GM12878 (cell line): Measurements from ENCODE around the gene TMEM132C. TPM values are rescaled to one million over a fixed set of nuclear protein-coding genes. Genes with fewer than 3 reads are reported as not detected.

Experiments used
- ATAC-seq: fragments of 200-7000 bp; cut with Tn5 transposase; 3 replicates; pipeline ENCODE4 v1.9.1; 2020; ENCODE audit warnings: mild to moderate bottlenecking, moderate library complexity
- BruUV-seq: library from RNA; stranded (reverse); fragments of 400-500 nt; replicated peaks from 2 replicates; lab custom pipeline; 2021; lab: Mats Ljungman, UMichigan
- CTCF ChIA-PET: fragments of 300-600 bp; sonication (Branson Sonifier 250); formaldehyde crosslinking; extraction: SDS; loops from one replicate; lab custom pipeline; 2021; ENCODE audit warnings: inconsistent platforms; lab: Yijun Ruan, JAX
- POLR2A ChIA-PET: fragments of 350-600 bp; formaldehyde crosslinking; extraction: SDS; loops from one replicate; lab custom pipeline; 2021; ENCODE audit warnings: inconsistent platforms; lab: Charles Lee
- RAD21 ChIA-PET: fragments of 300-600 bp; sonication (Branson Sonifier 250); formaldehyde crosslinking; loops from one replicate; lab custom pipeline; 2023; ENCODE audit warnings: antibody characterized with exemption; ENCODE audit not compliant: unreplicated experiment; lab: Charles Lee
- SMC1A ChIA-PET: fragments of 300-600 bp; sonication (Branson Sonifier 250); formaldehyde crosslinking; loops from one replicate; lab custom pipeline; 2023; ENCODE audit not compliant: unreplicated experiment, uncharacterized antibody; lab: Charles Lee
- DNase-seq: peaks from one replicate; pipeline ENCODE4 v3.0.0-alpha.2; 2011; ENCODE audit warnings: low read depth, low spot score
- FAIRE-seq: peaks from 3 replicates; lab custom pipeline; 2011; peaks lifted over from hg19 to GRCh38; lab: Jason Lieb, UNC
- H2AFZ ChIP-seq: 2 replicates; pipeline ENCODE4 v1.6.0; 2011; ENCODE audit warnings: low read depth, low read length, control low read depth; ENCODE audit not compliant: control insufficient read depth
- H3K27ac ChIP-seq: 2 replicates; pipeline ENCODE4 v1.5.1; 2011; ENCODE audit warnings: control low read depth; ENCODE audit not compliant: control insufficient read depth, insufficient read depth
- H3K27me3 ChIP-seq, 2 experiments: replicated peaks in 1 of 2; 2 replicates each; pipeline versions ENCODE4 v1.6.0 to v1.6.1; 2011; ENCODE audit warnings: low read length in 1 of 2; ENCODE audit not compliant: control insufficient read depth in 2 of 2, insufficient read depth in 2 of 2
- H3K36me3 ChIP-seq, 2 experiments: 2 replicates each; pipeline ENCODE4 v1.5.1; 2011; ENCODE audit warnings: low read length in 1 of 2; ENCODE audit not compliant: control insufficient read depth in 2 of 2, insufficient read depth in 2 of 2
- H3K4me1 ChIP-seq: 2 replicates; pipeline ENCODE4 v1.6.1; 2011; ENCODE audit warnings: mild to moderate bottlenecking, low read length, moderate library complexity, mixed read lengths; ENCODE audit not compliant: control insufficient read depth, insufficient read depth
- H3K4me2 ChIP-seq: 2 replicates; pipeline ENCODE4 v1.6.0; 2011; ENCODE audit warnings: control low read depth; ENCODE audit not compliant: control insufficient read depth, insufficient read depth
- H3K4me3 ChIP-seq: fragments of 200-600 bp; sonication (generic); 2 replicates; pipeline ENCODE4 v1.5.1; 2016
- H3K79me2 ChIP-seq: 2 replicates; pipeline ENCODE4 v1.6.0; 2011; ENCODE audit warnings: low read length; ENCODE audit not compliant: control insufficient read depth, insufficient read depth
- H3K9ac ChIP-seq: 2 replicates; pipeline ENCODE4 v1.8.0; 2011; ENCODE audit warnings: low read length, control low read depth, mixed read lengths; ENCODE audit not compliant: control insufficient read depth, insufficient read depth
- H3K9me3 ChIP-seq: replicated peaks from 3 replicates; pipeline ENCODE4 v1.5.1; 2011; ENCODE audit warnings: mild to moderate bottlenecking, low read length; ENCODE audit not compliant: control insufficient read depth, insufficient read depth
- H4K20me1 ChIP-seq: 2 replicates; pipeline ENCODE4 v1.6.0; 2011; ENCODE audit not compliant: control insufficient read depth, insufficient read depth
- BACH1 ChIP-seq: fragments of 450-650 bp; IDR thresholded peaks from 2 replicates; pipeline ENCODE4 v1.6.1; 2017; ENCODE audit warnings: mild to moderate bottlenecking, borderline replicate concordance
- HDAC2 ChIP-seq: fragments of 200-600 bp; sonication (generic); IDR thresholded peaks from 2 replicates; pipeline ENCODE4 v1.6.1; 2017
- IKZF2 ChIP-seq, 2 experiments: fragments of 450-650 bp; IDR thresholded peaks; 2 replicates each; pipeline ENCODE4 v1.6.1; 2017; ENCODE audit warnings: mild to moderate bottlenecking in 2 of 2, moderate library complexity in 2 of 2
- NR2C2 ChIP-seq: IDR thresholded peaks from 2 replicates; pipeline ENCODE4 v1.6.1; 2011; ENCODE audit warnings: borderline replicate concordance, low read depth; ENCODE audit not compliant: control insufficient read depth, insufficient read length
- POLR2A ChIP-seq: IDR thresholded peaks from 2 replicates; pipeline ENCODE4 v1.6.1; 2011; ENCODE audit warnings: low read depth, mild to moderate bottlenecking, low read length
- TCF7 ChIP-seq: IDR thresholded peaks from 2 replicates; pipeline ENCODE4 v1.6.1; 2014; ENCODE audit warnings: antibody characterized with exemption, borderline replicate concordance
- ZBED1 ChIP-seq: IDR thresholded peaks from 2 replicates; pipeline ENCODE4 v1.6.1; 2016; ENCODE audit warnings: borderline replicate concordance
- WGBS: methylation state at CpG from one replicate; pipeline ENCODE4 v1.1.6; 2016; ENCODE audit warnings: low lambda C conversion rate; ENCODE audit not compliant: insufficient replicate concordance, insufficient coverage; ENCODE audit errors: missing lambda C conversion rate; 5-methylcytosine and 5-hydroxymethylcytosine counted together
- in situ Hi-C: fragments of 300-500 bp; cut with MboI; formaldehyde crosslinking; loops from 9 replicates; pipeline ENCODE4 v1.14.3; 2018; ENCODE audit warnings: mixed read lengths
- intact Hi-C: fragments of 100-400 bp; cut with micrococcal nuclease; formaldehyde crosslinking; loops from one replicate; pipeline ENCODE4 v1.14.2; 2022; ENCODE audit not compliant: unreplicated experiment
- polyA plus RNA-seq, 11 experiments: library from polyadenylated mRNA; depleted of rRNA in 4 of 11; unstranded in 6 of 11; stranded (reverse) in 5 of 11; fragments of >200 nt; fragmentation: Nextera tagmentation in 4 of 11; fragmentation: Illumina TruSeq in 1 of 11; extraction: Ambion mirVana in 4 of 11; extraction: Trizol in 1 of 11; gene quantifications; 1 replicate in 1 of 11; 2 replicates in 10 of 11; pipeline versions ENCODE4 v1.2.1 to v1.2.3, GENCODE V29; 2011 to 2016; ENCODE audit warnings: inconsistent platforms in 2 of 11, missing spikeins in 2 of 11, low read depth in 1 of 11
- total RNA-seq, 4 experiments: library from RNA; depleted of rRNA in 3 of 4; stranded (reverse); fragments of >200 nt in 3 of 4; fragmentation: Illumina TruSeq in 1 of 4; extraction: Trizol in 1 of 4; gene quantifications; 2 replicates each; pipeline versions ENCODE4 v1.2.1 to v1.2.3, GENCODE V29; 2013 to 2021
- TF ChIP-seq, protein P1 (sequence below), 3 experiments: IDR thresholded peaks in 2 of 3; conservative IDR thresholded peaks in 1 of 3; 2 replicates each; pipeline ENCODE4 v1.5.1; 2011; ENCODE audit warnings: low read depth in 3 of 3, low read length in 3 of 3, mild to moderate bottlenecking in 3 of 3, control low read depth in 2 of 3, moderate library complexity in 2 of 3, inconsistent platforms in 1 of 3, mixed read lengths in 1 of 3; ENCODE audit not compliant: control insufficient read depth in 2 of 3, insufficient read depth in 1 of 3; ENCODE audit errors: extremely low read depth in 1 of 3
- TF ChIP-seq, protein P2 (sequence below): IDR thresholded peaks from 2 replicates; pipeline ENCODE4 v1.6.1; 2012; ENCODE audit warnings: low read depth, low read length, improper control_type of control experiment
- TF ChIP-seq, protein P3 (sequence below): IDR thresholded peaks from 2 replicates; pipeline ENCODE4 v1.6.1; 2011; ENCODE audit warnings: low read depth, mild to moderate bottlenecking, low read length, moderate library complexity, borderline replicate concordance; ENCODE audit errors: extremely low read depth
- TF ChIP-seq, protein P4 (sequence below): IDR thresholded peaks from 2 replicates; pipeline ENCODE4 v1.6.1; 2012; ENCODE audit warnings: low read depth, low read length, improper control_type of control experiment

TMEM132C gene
- total and polyA plus RNA-seq, 10 of the 15 experiments (the other 5 are each of a cell fraction or from before 2014, with no cell fraction given), result not detected

DNA sequence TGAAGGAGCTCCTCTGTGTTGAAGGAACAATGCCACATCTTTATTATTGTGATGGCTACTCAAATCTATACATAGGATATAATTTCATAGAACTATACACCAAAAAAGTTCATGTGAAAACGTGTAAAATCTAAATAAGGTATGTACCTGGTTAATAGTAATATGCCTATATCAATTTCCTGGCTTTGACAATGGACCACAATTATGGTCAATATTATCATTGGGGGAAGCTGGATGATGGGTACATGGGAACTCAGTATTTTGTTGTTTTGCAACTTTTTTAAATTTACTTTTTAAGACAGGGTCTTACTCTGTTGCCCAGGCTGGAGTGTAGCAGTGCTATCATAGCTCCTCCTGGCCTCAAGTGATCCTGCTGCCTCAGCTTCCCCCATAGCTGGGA, 270.7 kb downstream of the TMEM132C start (continued):
- TF ChIP-seq, protein P1, sequence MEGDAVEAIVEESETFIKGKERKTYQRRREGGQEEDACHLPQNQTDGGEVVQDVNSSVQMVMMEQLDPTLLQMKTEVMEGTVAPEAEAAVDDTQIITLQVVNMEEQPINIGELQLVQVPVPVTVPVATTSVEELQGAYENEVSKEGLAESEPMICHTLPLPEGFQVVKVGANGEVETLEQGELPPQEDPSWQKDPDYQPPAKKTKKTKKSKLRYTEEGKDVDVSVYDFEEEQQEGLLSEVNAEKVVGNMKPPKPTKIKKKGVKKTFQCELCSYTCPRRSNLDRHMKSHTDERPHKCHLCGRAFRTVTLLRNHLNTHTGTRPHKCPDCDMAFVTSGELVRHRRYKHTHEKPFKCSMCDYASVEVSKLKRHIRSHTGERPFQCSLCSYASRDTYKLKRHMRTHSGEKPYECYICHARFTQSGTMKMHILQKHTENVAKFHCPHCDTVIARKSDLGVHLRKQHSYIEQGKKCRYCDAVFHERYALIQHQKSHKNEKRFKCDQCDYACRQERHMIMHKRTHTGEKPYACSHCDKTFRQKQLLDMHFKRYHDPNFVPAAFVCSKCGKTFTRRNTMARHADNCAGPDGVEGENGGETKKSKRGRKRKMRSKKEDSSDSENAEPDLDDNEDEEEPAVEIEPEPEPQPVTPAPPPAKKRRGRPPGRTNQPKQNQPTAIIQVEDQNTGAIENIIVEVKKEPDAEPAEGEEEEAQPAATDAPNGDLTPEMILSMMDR (IDR thresholded peaks at IDR 0.05 in 2 of 3, conservative IDR thresholded peaks at IDR 0.05 in 1 of 3; ENCODE audit: control insufficient read depth in 2 of 3, extremely low read depth in 1 of 3, insufficient read depth in 1 of 3, low read depth in 3 of 3, low read length in 3 of 3), result no peak
- no peak for TF ChIP-seq IKZF2 (IDR thresholded peaks at IDR 0.05)

DNA sequence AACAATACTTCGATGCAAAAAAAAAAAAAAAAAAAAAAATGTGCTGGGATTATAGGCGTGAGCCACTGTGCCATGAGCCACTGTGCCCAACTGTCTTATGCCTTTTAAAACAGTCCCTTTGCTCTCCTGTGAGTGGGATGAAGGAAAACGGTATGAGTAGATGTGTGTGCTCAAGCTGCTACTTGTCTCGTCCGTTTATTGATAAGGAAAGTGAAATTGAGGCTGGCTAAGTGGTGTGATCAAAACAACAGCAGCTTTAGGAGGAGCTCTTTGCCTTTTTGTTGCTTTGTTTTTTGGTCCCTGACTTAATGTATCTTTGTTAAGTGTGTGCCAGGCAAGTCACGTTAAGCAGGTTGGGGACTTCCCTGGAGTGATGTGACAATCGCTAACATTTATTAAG, 275.9 kb downstream of the TMEM132C start:
- Histone ChIP-seq H3K4me1 (no peaks in the 10 kb centered on the region), H3K4me3 (no peak overlapping the region), H3K9me3 (no peaks in the 10 kb centered on the region), H3K79me2 (no peaks in the 10 kb centered on the region), H2AFZ (no peak overlapping the region), H3K27me3 (no peaks in the 10 kb centered on the region), H4K20me1 (no peaks in the 10 kb centered on the region), H3K36me3 (no peaks in the 10 kb centered on the region), H3K4me2 (no peak overlapping the region), H3K9ac (no peak overlapping the region), H3K27ac (no peak overlapping the region)
- no TSS peak for BruUV-seq
- TF ChIP-seq, protein P2, sequence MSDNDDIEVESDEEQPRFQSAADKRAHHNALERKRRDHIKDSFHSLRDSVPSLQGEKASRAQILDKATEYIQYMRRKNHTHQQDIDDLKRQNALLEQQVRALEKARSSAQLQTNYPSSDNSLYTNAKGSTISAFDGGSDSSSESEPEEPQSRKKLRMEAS, result no peak
- TF ChIP-seq, protein P3, sequence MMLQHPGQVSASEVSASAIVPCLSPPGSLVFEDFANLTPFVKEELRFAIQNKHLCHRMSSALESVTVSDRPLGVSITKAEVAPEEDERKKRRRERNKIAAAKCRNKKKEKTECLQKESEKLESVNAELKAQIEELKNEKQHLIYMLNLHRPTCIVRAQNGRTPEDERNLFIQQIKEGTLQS, result no peak
- TF ChIP-seq ZBED1 (no peak), BACH1 (no peak), TCF7 (no peak), POLR2A (no peak), HDAC2 (no peak), NR2C2 (no peak)
- TF ChIP-seq, protein P4, sequence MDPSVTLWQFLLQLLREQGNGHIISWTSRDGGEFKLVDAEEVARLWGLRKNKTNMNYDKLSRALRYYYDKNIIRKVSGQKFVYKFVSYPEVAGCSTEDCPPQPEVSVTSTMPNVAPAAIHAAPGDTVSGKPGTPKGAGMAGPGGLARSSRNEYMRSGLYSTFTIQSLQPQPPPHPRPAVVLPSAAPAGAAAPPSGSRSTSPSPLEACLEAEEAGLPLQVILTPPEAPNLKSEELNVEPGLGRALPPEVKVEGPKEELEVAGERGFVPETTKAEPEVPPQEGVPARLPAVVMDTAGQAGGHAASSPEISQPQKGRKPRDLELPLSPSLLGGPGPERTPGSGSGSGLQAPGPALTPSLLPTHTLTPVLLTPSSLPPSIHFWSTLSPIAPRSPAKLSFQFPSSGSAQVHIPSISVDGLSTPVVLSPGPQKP, result no peak
- CTCF ChIA-PET, result interaction anchor here (0.6 to 1.0 kb wide), 2 partner anchors 283 to 502 kb away, joined by 3 to 4 read pairs; no protein-coding TSS in a partner anchor
- no peak for DNase-seq
- in situ Hi-C loops (no loop called here), intact Hi-C loops (no loop called here)
- SMC1A ChIA-PET, result interaction anchor here (1.2 kb wide), 1 partner anchor 283 kb away, joined by 3 read pairs; no protein-coding TSS in a partner anchor
- POLR2A ChIA-PET, result no interaction called here
- WGBS, result 31% methylated on average over 6 of the region's 7 CpGs
- FAIRE-seq, result peak; percentile 7
- peak; percentile 64 for ATAC-seq
- RAD21 ChIA-PET, result no interaction called here
